Activated T-cell treated with anti-CD3 and anti-CD28 coated beads, Interleukin-2, amount 50 U/mL, for 48 hours (primary cell): ENCODE measurements around the gene HS6ST2.

Experiments
- DNase-seq, 2 experiments: peaks; one replicate each; pipeline ENCODE4 v3.0.0-alpha.2; 2020

The HS6ST2 gene

DNA sequence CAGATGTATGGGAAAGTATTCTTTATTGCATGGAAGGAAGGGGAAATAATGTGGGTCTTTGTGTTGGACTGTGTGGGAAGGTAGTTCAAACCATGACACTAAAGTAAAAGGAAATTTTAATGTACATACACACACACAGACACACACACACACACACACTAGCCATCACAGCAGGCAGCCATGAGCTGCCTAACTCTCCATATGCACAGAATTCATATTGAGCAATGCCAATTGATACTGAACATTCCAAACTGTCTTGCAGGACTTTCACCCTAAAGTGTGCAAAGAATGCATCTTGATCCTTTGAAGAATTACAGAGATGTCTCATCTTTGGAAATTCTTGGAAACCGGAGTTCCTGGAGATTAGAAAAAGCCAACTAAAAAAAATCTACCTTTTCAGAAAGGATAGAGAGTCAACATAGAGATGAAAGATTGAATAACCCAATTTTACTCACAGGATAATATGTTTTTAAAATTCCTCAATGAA is 349.0 kb downstream of the HS6ST2 start:
- no peak for DNase-seq

DNA sequence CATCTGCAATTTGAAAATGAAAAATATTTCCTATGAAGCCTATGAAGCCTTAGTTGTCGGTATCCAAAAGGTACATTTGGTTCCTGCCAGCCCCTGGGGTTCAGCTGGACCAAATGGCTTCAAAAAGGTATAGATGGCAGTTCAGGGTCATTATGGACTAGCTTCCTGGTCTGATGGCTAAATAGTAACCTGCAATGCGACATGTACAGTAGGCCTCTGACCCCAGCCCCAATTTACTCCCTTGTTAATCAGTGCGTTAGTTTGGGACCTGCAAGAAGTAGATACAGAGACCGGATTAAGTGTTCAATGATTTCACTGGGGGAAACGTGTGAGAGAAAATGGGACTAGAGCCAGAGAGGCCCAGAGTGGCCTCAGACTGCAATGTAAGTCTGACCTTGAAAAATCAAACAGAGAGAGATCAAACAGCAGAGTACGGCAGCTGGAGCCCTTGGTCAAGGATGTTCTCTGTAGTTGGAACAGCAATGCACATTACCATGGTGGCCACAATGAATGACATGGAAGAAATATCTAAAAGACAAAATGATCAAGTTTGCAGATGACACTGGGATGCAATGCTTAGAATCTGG is 354.6 kb downstream of the HS6ST2 start:
- DNase-seq, result no peak

DNA sequence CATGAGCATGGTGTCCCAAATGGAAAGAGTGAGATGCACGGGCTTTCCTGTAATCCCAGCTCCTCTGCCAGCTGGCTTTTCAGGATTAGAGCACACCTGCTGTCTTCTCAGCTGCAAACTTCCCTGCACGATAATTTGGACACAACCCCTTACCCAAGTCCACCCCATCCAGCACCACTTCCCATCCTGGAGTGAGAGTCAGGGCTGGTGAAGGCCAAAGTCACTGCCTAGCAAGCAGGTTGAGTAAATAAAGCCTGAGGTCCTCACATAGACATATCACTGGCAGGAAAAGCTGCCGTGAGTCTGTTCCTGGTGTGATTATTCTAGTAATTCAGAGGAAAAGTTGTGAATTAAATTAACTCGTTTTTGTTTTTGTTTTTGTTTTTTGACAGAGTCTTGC is 355.7 kb downstream of the HS6ST2 start:
- DNase-seq, result no peak

DNA sequence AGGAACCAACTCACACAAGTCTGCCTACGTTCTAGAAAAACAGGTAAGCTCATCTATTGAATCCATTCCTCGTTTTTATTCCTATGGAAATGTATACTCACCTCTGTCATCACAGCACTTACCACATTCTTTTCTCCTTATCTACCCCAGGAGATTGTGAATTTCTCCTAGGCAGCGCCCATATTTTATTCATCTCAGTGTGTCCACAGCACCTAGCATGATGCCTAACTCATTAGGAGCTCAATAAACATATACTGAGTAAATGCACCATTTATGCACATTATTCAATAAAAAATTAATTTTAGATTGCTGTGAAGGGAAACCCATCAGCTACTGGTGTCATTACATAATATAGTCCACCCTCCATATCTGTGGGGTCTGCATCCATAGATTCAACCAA is 363.4 kb downstream of the HS6ST2 start:
- DNase-seq, result no peak

DNA sequence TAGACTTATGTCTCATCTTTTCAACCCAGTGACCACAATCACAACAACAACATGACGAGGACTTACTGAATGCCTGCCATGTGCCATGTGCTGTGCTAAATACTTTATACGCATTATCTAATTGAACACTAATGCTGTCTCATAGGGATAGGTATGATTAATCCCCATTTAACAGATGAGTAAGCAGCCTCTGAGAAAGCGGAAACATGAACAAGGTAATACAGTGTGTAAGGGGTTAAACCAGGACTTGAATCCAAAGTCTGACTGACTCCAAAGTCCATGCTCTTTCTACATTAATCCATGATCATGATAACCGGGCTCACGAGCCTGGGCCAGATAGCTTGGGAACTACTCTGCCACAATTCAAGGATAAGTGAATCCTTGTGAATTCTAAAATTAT is 364.3 kb downstream of the HS6ST2 start:
- no peak for DNase-seq

DNA sequence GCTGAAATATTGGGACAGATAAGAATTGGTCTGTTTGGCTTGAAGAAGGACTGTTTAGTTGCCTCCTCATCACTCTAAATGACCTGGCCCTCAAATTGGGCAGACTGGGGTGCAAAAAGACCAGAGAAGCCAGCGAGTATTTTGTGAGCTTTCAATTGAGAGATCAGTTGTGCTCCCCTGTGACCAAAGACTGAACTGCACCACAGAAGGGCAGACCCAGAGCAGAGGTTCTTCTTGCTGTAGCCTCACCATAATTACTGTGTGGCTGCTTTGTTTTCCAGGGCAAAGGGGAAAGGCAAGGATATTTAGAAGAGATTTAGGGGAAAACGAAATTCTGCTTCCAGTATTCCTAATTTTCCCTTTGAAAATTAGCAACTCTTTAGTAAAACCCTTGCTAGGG is 365.5 kb downstream of the HS6ST2 start:
- DNase-seq, result no peak

DNA sequence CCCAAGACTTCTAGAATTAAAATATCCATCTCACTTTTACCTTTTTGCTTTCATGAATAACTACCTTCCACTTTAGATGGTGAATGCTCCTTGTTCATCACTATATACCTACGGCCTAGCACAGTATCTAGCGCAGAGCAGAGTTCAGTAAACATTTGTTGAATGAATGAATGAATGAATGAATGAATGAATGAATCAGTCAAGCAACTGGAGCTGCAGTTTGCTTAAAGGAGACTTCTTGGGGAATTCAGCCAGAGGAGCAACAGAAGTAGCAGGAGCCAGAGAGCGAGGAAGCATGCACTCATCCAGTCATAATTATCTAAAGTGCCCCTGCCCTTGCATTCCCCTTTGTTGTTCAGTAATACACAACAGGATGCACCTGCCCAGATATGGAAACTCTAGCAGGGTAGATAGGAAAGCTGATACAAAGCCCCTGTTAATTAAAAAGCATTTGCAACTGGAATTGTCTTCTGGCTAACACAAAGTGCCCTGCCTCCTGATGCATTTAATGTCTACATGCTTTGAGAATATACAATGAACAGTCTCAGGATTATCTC is 366.6 kb downstream of the HS6ST2 start:
- DNase-seq, result no peak

DNA sequence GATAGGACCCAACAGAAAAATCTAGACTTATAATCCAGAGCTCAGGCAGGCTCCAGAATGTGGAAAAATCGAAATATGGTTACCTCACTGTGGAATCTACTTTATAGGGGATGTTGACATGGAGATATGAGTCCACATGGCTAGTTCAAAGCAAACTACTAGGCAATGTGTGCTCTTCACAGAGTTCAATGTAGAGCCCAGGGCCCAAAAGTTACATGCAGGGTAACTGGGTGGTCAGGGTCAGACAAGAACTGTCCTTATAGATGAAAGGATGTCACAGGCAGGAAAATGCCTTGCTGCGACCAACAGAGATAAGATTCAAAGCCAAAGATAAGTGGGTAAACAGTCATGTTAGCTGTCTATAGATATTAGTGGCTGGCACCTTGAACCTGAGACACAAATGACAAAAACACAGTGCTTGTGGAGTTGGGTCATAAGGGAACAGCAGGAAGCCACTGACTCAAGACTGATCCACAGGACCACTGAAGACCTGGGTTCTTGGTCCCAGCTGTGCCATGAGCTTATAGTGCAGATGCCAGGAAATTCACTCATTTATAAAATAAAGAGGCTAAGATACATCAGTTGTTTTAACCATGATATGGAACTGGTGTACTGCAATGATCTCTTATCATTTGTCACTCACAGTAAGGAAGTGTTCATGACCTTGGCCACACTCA is 367.9 kb downstream of the HS6ST2 start:
- DNase-seq, result no peak

DNA sequence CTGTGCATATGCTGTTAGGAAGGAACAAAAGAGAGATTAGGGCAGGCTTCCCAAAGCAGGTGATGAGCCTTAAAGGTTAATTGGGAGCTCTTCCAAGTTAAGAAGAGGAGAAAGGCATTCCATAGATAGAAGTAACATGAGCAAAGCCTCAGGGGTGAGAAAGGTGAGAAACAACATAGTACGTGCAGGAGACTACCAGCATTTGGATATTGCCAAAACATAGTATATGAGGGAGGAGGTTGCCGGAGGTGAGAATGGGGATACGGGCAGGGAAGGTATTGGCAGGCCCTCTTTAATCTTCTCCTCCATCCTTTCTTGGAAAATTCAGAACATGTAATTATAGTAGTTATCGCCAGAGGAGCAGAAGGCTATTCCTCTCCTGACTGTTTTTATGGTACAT is 373.5 kb downstream of the HS6ST2 start:
- no peak for DNase-seq

DNA sequence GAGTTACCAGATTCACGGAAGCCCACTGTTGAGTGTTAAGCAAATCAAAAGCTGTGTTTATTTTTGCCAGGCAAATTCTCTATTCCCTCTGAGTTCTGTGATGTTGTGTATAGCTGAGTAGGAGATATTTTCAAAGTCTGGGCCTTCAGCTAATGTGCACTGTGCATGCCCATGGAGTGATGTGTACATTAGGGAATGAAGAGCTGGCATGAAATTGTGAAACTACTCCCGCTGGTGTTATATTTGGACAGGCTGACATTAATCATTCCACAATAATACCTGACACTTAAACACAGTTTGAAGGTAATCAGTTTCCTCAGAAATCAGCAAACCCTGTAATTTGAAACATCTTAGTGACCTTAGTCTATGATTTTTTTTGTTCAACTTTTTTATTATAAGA is 381.5 kb downstream of the HS6ST2 start:
- DNase-seq, result no peak
